AG04450 (cell line): Measurements from ENCODE around the gene LSAMP. TPM values are rescaled to one million over a fixed set of nuclear protein-coding genes. Genes with fewer than 3 reads are reported as not detected.

ENCODE experiments used
- CTCF ChIA-PET: fragments of 300-600, 350-600 bp; formaldehyde crosslinking; extraction: SDS; loops from one replicate; lab custom pipeline; 2022; ENCODE audit warnings: antibody characterized with exemption, inconsistent platforms; lab: Charles Lee
- POLR2A ChIA-PET: fragments of 350-600 bp; formaldehyde crosslinking; extraction: SDS; loops from one replicate; lab custom pipeline; 2021; ENCODE audit warnings: antibody characterized with exemption, inconsistent platforms; lab: Yijun Ruan, JAX
- DNase-seq: peaks from one replicate; pipeline ENCODE4 v3.0.0-alpha.2; 2011; ENCODE audit warnings: low read depth, low spot score
- H3K27ac ChIP-seq: one replicate; pipeline ENCODE4 v1.5.1; 2012; ENCODE audit warnings: low read depth, low read length, control low read depth
- H3K27me3 ChIP-seq: one replicate; pipeline ENCODE4 v1.6.0; 2012; ENCODE audit warnings: low read length; ENCODE audit not compliant: control insufficient read depth, insufficient read depth
- H3K4me3 ChIP-seq: 2 replicates; pipeline ENCODE4 v1.5.1; 2011; ENCODE audit warnings: mild to moderate bottlenecking, low read depth, low read length, control low read depth
- H3K9me3 ChIP-seq: 2 replicates; pipeline ENCODE4 v1.5.1; 2012; ENCODE audit warnings: low read length; ENCODE audit not compliant: control insufficient read depth, insufficient read depth
- polyA plus RNA-seq: library from polyadenylated mRNA; depleted of rRNA; stranded (reverse); fragments of >200 nt; gene quantifications from 2 replicates; pipeline ENCODE4 v1.2.3, GENCODE V29; 2011
- TF ChIP-seq, protein P1 (sequence below): IDR thresholded peaks from 2 replicates; pipeline ENCODE4 v1.5.1; 2011; ENCODE audit warnings: low read depth, low read length, control low read depth, inconsistent platforms

Gene LSAMP
- polyA plus RNA-seq, 1 experiment, result 25.1 TPM

DNA sequence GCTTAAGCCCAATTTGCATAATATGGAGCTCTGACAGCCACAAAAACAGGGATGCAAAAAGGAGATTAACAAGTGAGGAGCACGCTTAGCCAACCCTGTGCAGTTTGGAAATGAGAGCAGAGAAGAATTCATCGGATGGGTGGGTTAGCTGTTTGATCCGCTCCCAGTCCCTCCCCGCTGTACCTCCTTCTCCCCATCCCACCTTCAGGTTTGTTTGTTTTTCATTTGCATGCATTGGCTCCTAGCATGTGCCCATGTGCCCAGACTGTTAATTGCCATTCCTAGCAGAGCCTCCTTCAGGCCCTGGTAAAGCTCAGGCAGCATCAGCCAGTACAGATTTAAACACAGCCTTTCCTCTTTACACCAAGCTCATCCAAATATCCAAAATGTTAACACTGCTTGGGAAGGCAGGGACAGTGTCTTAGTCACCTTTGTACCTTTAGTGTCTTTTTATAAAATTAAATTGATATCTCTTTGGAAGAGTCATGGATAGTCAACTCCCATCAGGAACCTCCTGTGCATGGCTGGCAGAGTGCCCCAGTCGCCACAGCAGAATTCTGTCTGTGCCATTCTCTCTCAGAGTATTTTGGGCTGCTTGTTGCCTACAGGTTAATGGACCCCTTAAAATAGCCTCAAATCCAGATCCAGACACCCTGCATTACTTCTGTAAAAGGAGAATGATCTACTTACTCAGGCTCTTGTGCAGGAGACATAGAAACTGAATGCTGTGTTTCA is 244.2 kb downstream of the LSAMP start:
- no peak for DNase-seq
- Histone ChIP-seq H3K4me3 (no peak overlapping the region), H3K9me3 (no peaks in the 10 kb centered on the region), H3K27me3 (no peaks in the 10 kb centered on the region), H3K27ac (no peak overlapping the region)
- TF ChIP-seq, protein P1, sequence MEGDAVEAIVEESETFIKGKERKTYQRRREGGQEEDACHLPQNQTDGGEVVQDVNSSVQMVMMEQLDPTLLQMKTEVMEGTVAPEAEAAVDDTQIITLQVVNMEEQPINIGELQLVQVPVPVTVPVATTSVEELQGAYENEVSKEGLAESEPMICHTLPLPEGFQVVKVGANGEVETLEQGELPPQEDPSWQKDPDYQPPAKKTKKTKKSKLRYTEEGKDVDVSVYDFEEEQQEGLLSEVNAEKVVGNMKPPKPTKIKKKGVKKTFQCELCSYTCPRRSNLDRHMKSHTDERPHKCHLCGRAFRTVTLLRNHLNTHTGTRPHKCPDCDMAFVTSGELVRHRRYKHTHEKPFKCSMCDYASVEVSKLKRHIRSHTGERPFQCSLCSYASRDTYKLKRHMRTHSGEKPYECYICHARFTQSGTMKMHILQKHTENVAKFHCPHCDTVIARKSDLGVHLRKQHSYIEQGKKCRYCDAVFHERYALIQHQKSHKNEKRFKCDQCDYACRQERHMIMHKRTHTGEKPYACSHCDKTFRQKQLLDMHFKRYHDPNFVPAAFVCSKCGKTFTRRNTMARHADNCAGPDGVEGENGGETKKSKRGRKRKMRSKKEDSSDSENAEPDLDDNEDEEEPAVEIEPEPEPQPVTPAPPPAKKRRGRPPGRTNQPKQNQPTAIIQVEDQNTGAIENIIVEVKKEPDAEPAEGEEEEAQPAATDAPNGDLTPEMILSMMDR, result no peak
- ChIA-PET CTCF (interaction anchor here (1.4 kb wide), 1 partner anchor 557 kb away, joined by 3 read pairs; no protein-coding TSS in a partner anchor), POLR2A (no interaction called here)

DNA sequence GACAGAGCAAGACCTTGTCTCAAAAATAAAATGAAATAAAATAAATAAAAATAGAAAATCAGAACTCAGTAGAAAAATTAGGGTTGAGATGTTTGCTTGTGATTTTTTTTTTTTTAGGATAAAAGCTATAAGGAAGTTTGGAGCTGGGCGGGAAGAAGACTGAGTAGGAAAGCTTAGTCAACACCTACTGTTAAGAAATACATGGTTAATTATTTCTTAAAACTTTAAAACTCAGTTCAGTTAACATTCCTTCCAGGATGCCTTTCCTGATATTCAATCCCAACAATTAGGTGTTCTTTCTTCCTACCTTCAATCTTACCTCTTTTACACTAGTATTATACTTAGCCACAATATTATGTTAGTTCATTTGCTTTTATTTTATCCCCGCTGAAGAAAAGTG is 246.2 kb downstream of the LSAMP start:
- DNase-seq, result no peak
- Histone ChIP-seq H3K9me3 (no peaks in the 10 kb centered on the region), H3K4me3 (no peak overlapping the region), H3K27ac (no peak overlapping the region), H3K27me3 (no peaks in the 10 kb centered on the region)
- ChIA-PET POLR2A (no interaction called here), CTCF (interaction anchor here (0.6 kb wide), 1 partner anchor 12 kb away, joined by 3 read pairs; no protein-coding TSS in a partner anchor)
- TF ChIP-seq, protein P1, result no peak

DNA sequence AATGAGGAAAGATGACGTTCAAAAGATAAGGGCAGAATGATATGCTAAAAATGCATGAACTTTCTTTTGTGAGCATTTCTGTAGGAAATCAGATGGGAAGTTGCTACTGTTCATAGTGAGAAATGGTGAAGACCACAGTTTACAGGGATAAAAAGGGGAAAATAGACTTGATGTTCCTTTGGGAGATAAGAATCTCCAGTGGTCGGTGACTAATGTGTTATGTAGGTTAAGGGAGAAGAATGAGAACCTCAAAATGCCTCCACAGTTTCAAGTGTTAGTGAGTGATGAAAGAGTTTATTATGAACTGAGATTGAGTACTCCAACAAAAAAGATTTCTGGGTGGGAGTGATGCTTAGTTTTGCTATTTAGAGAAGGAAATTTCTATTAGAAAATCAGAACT is 247.2 kb downstream of the LSAMP start:
- ChIA-PET POLR2A (no interaction called here), CTCF (no interaction called here)
- DNase-seq, result no peak
- H3K27me3 ChIP-seq, result no peaks in the 10 kb centered on the region
- TF ChIP-seq, protein P1, result no peak
- no peak overlapping the region for H3K4me3 ChIP-seq
- H3K27ac ChIP-seq, result no peak overlapping the region
- no peaks in the 10 kb centered on the region for H3K9me3 ChIP-seq

DNA sequence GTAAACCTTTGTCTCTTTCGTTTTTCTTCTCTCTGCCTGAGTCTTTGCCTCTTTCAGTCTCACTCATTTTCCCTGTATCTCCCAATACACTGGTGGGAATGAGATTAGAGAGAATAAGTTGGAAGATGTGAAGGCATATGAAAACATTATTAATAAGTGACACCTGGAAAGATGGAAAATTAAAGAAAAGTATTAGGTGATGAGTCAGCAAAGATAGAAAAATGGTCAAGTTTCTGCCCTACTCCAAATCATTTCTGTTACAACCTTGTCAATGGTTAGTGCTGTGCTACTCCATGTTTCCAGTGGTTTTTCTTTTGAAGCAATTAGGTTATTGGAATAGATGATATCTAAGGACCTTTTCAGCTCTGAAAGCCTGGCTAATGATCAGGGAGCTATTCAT is 252.8 kb downstream of the LSAMP start:
- ChIA-PET CTCF (no interaction called here), POLR2A (no interaction called here)
- H3K9me3 ChIP-seq, result no peaks in the 10 kb centered on the region
- TF ChIP-seq, protein P1, result no peak
- no peak overlapping the region for H3K4me3 ChIP-seq
- DNase-seq, result no peak
- H3K27me3 ChIP-seq, result no peaks in the 10 kb centered on the region
- H3K27ac ChIP-seq, result no peak overlapping the region

GRCh38 chr3:116191409-116191808 is 253.9 kb downstream of the LSAMP start:
- DNase-seq, result no peak
- ChIA-PET CTCF (no interaction called here), POLR2A (no interaction called here)

More at GRCh38 chr3:116191409-116191808, 253.9 kb downstream of the LSAMP start:
- Histone ChIP-seq H3K4me3 (no peak overlapping the region), H3K27me3 (no peaks in the 10 kb centered on the region), H3K9me3 (no peaks in the 10 kb centered on the region), H3K27ac (no peak overlapping the region)
- TF ChIP-seq, protein P1, result no peak
